Ureter (tissue), 1 donor: ENCODE results near the gene LHX4. TPM values are rescaled to one million over a fixed set of nuclear protein-coding genes. Genes with fewer than 3 reads are reported as not detected.

ENCODE experiments used
- DNase-seq: peaks from one replicate; pipeline ENCODE4 v3.0.0-alpha.2; 2020; ENCODE audit warnings: low spot score
- total RNA-seq: library from RNA; stranded (reverse); gene quantifications from one replicate; pipeline ENCODE4 v1.2.4, GENCODE V29; 2023
- donor health status: DM: yes; HTN: yes; CAD: no.

LHX4 gene
- total RNA-seq, 1 donor from 2014 or later = not detected

GRCh38 chr1:180227861-180228647, 2.0 kb upstream of the LHX4 start:
- DNase-seq = no peak

GRCh38 chr1:180228648-180229482, 1.2 kb upstream of the LHX4 start:
- no peak for DNase-seq

GRCh38 chr1:180230416-180230790, 339 bp downstream of the LHX4 start:
- DNase-seq = no peak

- DNase-seq = no peak
Observed at GRCh38 chr1:180230791-180231505, 884 bp downstream of the LHX4 start.

GRCh38 chr1:180231506-180231921, 1.4 kb downstream of the LHX4 start:
- no peak for DNase-seq

- DNase-seq = no peak
Observed at GRCh38 chr1:180231936-180232335, 1.9 kb downstream of the LHX4 start.

- no peak for DNase-seq
Observed at GRCh38 chr1:180232521-180233043, 2.5 kb downstream of the LHX4 start.

GRCh38 chr1:180233191-180234011, 3.3 kb downstream of the LHX4 start:
- no peak for DNase-seq

GRCh38 chr1:180234369-180235076, 4.5 kb downstream of the LHX4 start:
- DNase-seq = no peak

GRCh38 chr1:180235077-180235501, 5.0 kb downstream of the LHX4 start:
- DNase-seq = no peak

- DNase-seq = no peak
Observed at GRCh38 chr1:180235502-180236239, 5.6 kb downstream of the LHX4 start.

- no peak for DNase-seq
Observed at GRCh38 chr1:180236698-180237509, 6.8 kb downstream of the LHX4 start.

GRCh38 chr1:180237869-180238476, 7.9 kb downstream of the LHX4 start:
- DNase-seq = no peak

GRCh38 chr1:180238675-180239074, 8.6 kb downstream of the LHX4 start:
- no peak for DNase-seq

- DNase-seq = no peak
Observed at GRCh38 chr1:180239145-180240096, 9.4 kb downstream of the LHX4 start.

- DNase-seq = no peak
Observed at GRCh38 chr1:180241716-180242544, 11.9 kb downstream of the LHX4 start.
